Measurements from ENCODE around the gene AIPL1. TPM values are rescaled to one million over a fixed set of nuclear protein-coding genes. Genes with fewer than 3 reads are reported as not detected.

Gene AIPL1
- total RNA-seq, 1 experiment from 2014 or later: 0.46 TPM

- TF ChIP-seq TEAD1 (CRISPR knock-in tag; IDR thresholded peaks at IDR 0.05) (no peak), CTCF (IDR thresholded peaks at IDR 0.05) (no peak), MAX (CRISPR knock-in tag; IDR thresholded peaks at IDR 0.05) (no peak), FOXP4 (CRISPR knock-in tag; IDR thresholded peaks at IDR 0.05) (no peak), GTF2I (CRISPR knock-in tag; conservative IDR thresholded peaks at IDR 0.05) (no peak), E2F4 (CRISPR knock-in tag; IDR thresholded peaks at IDR 0.05; ENCODE audit: borderline replicate concordance, low read depth) (no peak), ZNF232 (CRISPR knock-in tag; IDR thresholded peaks at IDR 0.05) (no peak), GRHL2 (CRISPR knock-in tag; IDR thresholded peaks at IDR 0.05; ENCODE audit: insufficient replicate concordance, severe bottlenecking) (no peak), RORB (CRISPR knock-in tag; IDR thresholded peaks at IDR 0.05) (no peak), ZNF416 (CRISPR knock-in tag; IDR thresholded peaks at IDR 0.05) (no peak), NFE2L1 (CRISPR knock-in tag; IDR thresholded peaks at IDR 0.05) (no peak), OVOL2 (CRISPR knock-in tag; IDR thresholded peaks at IDR 0.05; ENCODE audit: borderline replicate concordance) (no peak), USF1 (CRISPR knock-in tag; IDR thresholded peaks at IDR 0.05) (no peak)
Observed at GRCh38 chr17:6387442-6387841, 47.5 kb downstream of the AIPL1 start (continued).

- H3K4me3 Mint-ChIP-seq: no peak overlapping the region
- peaks cover 7% of the 10 kb centered on the region; the same call in 1 of the 2 replicates for H3K9me3 Mint-ChIP-seq
- H3K36me3 Mint-ChIP-seq: no peaks in the 10 kb centered on the region
- no peak for ATAC-seq
- no peak for DNase-seq (ENCODE audit: low spot score)
- H3K4me1 Mint-ChIP-seq: no peaks in the 10 kb centered on the region
- ChIA-PET CTCF (interaction anchor here (0.7 to 1.1 kb wide), 2 partner anchors 10 to 214 kb away, joined by 3 to 4 read pairs; no protein-coding TSS in a partner anchor), POLR2A (no interaction called here)
- no peak overlapping the region for H3K27ac Mint-ChIP-seq
- no peaks in the 10 kb centered on the region; the same call in 1 of the 2 replicates for H3K27me3 Mint-ChIP-seq (ENCODE audit: low read depth)
- TF ChIP-seq IRF2 (CRISPR knock-in tag; IDR thresholded peaks at IDR 0.05; ENCODE audit: borderline replicate concordance, low read depth): no peak
- TF ChIP-seq ZNF396 (CRISPR knock-in tag; IDR thresholded peaks at IDR 0.05; ENCODE audit: borderline replicate concordance): no peak
- no peak for TF ChIP-seq ATF2 (CRISPR knock-in tag; IDR thresholded peaks at IDR 0.05; ENCODE audit: borderline replicate concordance, low read depth)
- no peak for TF ChIP-seq AR (CRISPR knock-in tag; IDR thresholded peaks at IDR 0.05)
- no peak for TF ChIP-seq ZNF138 (CRISPR knock-in tag; conservative IDR thresholded peaks at IDR 0.05)
- no peak for TF ChIP-seq AFF4 (CRISPR knock-in tag; IDR thresholded peaks at IDR 0.05; ENCODE audit: borderline replicate concordance)
Observed at GRCh38 chr17:6386041-6386630, 48.8 kb downstream of the AIPL1 start.

Measured in WTC11 (cell line).